Caco-2 (cell line): Measurements from ENCODE around the gene HOXB3. TPM values are rescaled to one million over a fixed set of nuclear protein-coding genes. Genes with fewer than 3 reads are reported as not detected.

ENCODE experiments used
- BruUV-seq: library from RNA; stranded (reverse); fragments of 400-500 nt; replicated peaks from 2 replicates; lab custom pipeline; 2021; lab: Mats Ljungman, UMichigan
- CTCF ChIA-PET: fragments of 300-600 bp; sonication (Branson Sonifier 250); formaldehyde crosslinking; loops from one replicate; lab custom pipeline; 2022; ENCODE audit warnings: antibody characterized with exemption; lab: Charles Lee
- POLR2A ChIA-PET: fragments of 300-600 bp; sonication (Branson Sonifier 250); formaldehyde crosslinking; loops from one replicate; lab custom pipeline; 2022; ENCODE audit warnings: antibody characterized with exemption; lab: Charles Lee
- DNase-seq, 2 experiments: peaks; one replicate each; pipeline versions ENCODE4 v3.0.0 to v3.0.0-alpha.2; 2020 to 2022
- H3K27me3 ChIP-seq: replicated peaks from 2 replicates; pipeline ENCODE4 v1.6.0; 2011; ENCODE audit warnings: low read length; ENCODE audit not compliant: control insufficient read depth, insufficient read depth
- H3K36me3 ChIP-seq: 2 replicates; pipeline ENCODE4 v1.5.1; 2011; ENCODE audit warnings: low read length; ENCODE audit not compliant: control insufficient read depth, insufficient read depth
- H3K4me1 ChIP-seq: fragments of 250-450 bp; sonication (Bioruptor Pico); 2 replicates; pipeline ENCODE4 v1.5.1; 2020; ENCODE audit warnings: mild to moderate bottlenecking
- H3K4me3 ChIP-seq: 2 replicates; pipeline ENCODE4 v1.5.1; 2011; ENCODE audit warnings: low read depth, mild to moderate bottlenecking, control low read depth, low read length
- H3K9me3 ChIP-seq: fragments of 250-450 bp; sonication (Bioruptor Pico); 2 replicates; pipeline ENCODE4 v1.5.1; 2020; ENCODE audit warnings: mild to moderate bottlenecking, moderate library complexity
- H3K27ac Mint-ChIP-seq: one replicate; pipeline ENCODE4 v1.8.0; 2022; ENCODE audit warnings: mixed read lengths; ENCODE audit not compliant: unreplicated experiment
- H3K27me3 Mint-ChIP-seq: one replicate; pipeline ENCODE4 v1.8.0; 2022; ENCODE audit warnings: mixed read lengths; ENCODE audit not compliant: insufficient read depth, unreplicated experiment
- H3K36me3 Mint-ChIP-seq: one replicate; pipeline ENCODE4 v1.8.0; 2022; ENCODE audit warnings: mild to moderate bottlenecking, mixed read lengths; ENCODE audit not compliant: insufficient read depth, unreplicated experiment
- H3K4me1 Mint-ChIP-seq: one replicate; pipeline ENCODE4 v1.8.0; 2022; ENCODE audit warnings: low read depth, mixed read lengths; ENCODE audit not compliant: unreplicated experiment
- H3K4me3 Mint-ChIP-seq: one replicate; pipeline ENCODE4 v1.8.0; 2022; ENCODE audit warnings: mild to moderate bottlenecking, moderate library complexity, mixed read lengths; ENCODE audit not compliant: unreplicated experiment
- H3K9me3 Mint-ChIP-seq: one replicate; pipeline ENCODE4 v1.8.0; 2022; ENCODE audit warnings: mixed read lengths; ENCODE audit not compliant: unreplicated experiment
- intact Hi-C: fragments of 100-400 bp; cut with micrococcal nuclease; formaldehyde crosslinking; loops from one replicate; pipeline ENCODE4 v1.10.0; 2022; ENCODE audit not compliant: unreplicated experiment
- total RNA-seq: library from RNA; stranded (reverse); gene quantifications from 2 replicates; pipeline ENCODE4 v1.2.3, GENCODE V29; 2022
- TF ChIP-seq, protein P1 (sequence below), 2 experiments: fragments of 200-600 bp in 1 of 2; IDR thresholded peaks; 1 replicate in 1 of 2; 2 replicates in 1 of 2; pipeline versions ENCODE4 v1.5.1 to v1.8.0; 2011 to 2022; ENCODE audit warnings: antibody characterized with exemption in 1 of 2, control low read depth in 1 of 2, inconsistent platforms in 1 of 2, low read depth in 1 of 2, low read length in 1 of 2, mild to moderate bottlenecking in 1 of 2, moderate library complexity in 1 of 2; ENCODE audit not compliant: insufficient read depth in 1 of 2, severe bottlenecking in 1 of 2, unreplicated experiment in 1 of 2

HOXB3 gene
- total RNA-seq, 1 experiment from 2014 or later = 7.2 TPM

DNA sequence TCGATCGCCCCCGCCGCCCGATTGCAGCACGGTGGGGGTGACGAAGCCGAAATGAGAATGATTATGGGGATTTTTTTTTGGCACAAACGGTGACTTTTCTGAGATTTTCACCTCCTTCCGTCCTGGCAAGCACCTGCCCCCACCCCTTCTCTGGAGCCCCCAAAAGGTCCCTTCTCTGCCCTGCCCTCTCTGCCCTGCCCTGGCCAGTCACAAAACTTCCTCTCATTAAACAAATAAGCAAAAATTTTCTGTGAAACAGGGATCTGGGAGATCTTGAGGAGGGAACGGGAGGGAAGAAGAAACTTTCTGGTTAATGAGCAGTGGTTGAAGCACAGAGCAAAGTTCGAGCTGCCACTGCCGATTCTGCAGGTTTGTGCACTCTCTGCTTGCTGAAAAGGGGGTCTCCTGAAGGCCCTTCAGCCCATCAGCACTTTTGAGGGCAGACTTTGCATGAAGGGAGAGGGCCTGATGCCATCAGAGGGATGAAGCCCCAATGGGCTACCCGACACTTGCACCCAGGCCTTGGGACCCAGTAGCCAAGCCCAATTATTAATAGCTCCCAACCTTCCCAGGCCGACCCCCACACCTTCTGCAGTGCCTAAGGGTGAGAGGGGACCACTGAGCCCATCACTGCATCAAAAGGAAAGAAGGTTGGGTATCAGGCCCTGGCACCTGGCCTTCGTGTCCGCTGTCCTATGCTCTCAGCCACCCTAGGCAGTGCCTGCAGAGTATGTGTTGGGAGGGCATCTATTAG, 26.1 kb upstream of the HOXB3 start:
- Histone ChIP-seq H3K4me1 (peaks cover 4% of the 10 kb centered on the region), H3K36me3 (no peaks in the 10 kb centered on the region), H3K4me3 (no peak overlapping the region), H3K27me3 (peaks cover 18% of the 10 kb centered on the region), H3K9me3 (no peaks in the 10 kb centered on the region)
- Mint-ChIP-seq H3K4me1 (peaks cover 49% of the 10 kb centered on the region), H3K27ac (no peak overlapping the region), H3K27me3 (peaks cover 62% of the 10 kb centered on the region), H3K4me3 (no peak overlapping the region), H3K9me3 (no peaks in the 10 kb centered on the region), H3K36me3 (peaks cover 8% of the 10 kb centered on the region)
- ChIA-PET CTCF (interaction anchor here (0.6 to 1.5 kb wide), 6 partner anchors 9 to 436 kb away, joined by 3 to 16 read pairs (median 3); partner anchors contain the start of gene HOXB6), POLR2A (interaction anchor here (0.6 kb wide), 1 partner anchor 10 kb away, joined by 3 read pairs; the partner anchor contains the start of gene HOXB9)
- TF ChIP-seq, protein P1, sequence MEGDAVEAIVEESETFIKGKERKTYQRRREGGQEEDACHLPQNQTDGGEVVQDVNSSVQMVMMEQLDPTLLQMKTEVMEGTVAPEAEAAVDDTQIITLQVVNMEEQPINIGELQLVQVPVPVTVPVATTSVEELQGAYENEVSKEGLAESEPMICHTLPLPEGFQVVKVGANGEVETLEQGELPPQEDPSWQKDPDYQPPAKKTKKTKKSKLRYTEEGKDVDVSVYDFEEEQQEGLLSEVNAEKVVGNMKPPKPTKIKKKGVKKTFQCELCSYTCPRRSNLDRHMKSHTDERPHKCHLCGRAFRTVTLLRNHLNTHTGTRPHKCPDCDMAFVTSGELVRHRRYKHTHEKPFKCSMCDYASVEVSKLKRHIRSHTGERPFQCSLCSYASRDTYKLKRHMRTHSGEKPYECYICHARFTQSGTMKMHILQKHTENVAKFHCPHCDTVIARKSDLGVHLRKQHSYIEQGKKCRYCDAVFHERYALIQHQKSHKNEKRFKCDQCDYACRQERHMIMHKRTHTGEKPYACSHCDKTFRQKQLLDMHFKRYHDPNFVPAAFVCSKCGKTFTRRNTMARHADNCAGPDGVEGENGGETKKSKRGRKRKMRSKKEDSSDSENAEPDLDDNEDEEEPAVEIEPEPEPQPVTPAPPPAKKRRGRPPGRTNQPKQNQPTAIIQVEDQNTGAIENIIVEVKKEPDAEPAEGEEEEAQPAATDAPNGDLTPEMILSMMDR (IDR thresholded peaks at IDR 0.05; ENCODE audit: insufficient read depth in 1 of 2, low read depth in 1 of 2, low read length in 1 of 2, severe bottlenecking in 1 of 2, unreplicated experiment in 1 of 2) = no peak
- no TSS peak for BruUV-seq
- intact Hi-C loops = no loop called here
- DNase-seq = no peak

DNA sequence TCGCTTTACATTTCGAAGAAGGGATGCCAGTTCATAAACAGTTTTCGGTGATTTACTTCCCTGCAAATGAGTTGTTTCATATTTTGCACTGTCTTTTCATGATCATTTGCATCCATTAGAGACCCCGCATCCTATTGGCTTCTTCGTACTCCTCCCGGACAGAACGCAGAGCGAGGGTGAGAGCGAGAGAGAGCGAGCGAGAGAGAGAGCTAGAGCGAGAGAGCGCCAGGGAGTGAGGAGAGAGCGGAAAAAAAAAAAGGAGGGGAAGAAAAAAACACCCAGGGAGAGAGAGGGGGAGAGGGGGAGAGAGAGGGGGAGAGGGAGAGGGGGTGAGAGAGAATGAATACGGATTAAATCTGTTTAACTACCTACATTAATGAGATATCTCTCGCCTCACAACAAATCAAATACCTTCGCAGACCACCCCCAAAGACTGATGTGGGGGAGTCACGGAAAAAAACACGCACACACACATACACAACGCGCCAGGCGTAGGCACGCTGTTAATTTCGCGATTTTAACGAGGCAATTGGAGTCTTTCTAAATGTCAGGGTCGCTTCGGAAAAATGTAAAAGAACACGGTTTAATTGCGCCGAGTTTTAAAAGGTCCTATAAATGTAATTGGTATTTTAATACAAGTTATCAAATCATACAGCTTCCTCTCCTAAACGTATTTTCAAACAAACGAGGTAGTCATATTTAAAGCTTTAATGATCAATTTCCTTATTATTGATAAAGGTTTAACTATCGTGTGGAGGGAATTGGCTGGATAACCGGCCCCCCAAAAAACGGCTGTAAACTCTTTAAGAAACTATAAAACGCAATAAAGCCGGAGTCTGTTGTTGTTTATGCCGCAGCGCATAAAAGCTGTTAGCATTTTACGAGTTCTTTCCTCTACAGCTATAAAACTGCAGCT, 25.3 kb upstream of the HOXB3 start, which contains the start of gene HOXB8:
Gene HOXB8, minus strand, starts transcription at position 246 of the 916 bp plus-strand sequence. CDS start 588 bp downstream, outside the sequence.
- peak within 1 kb of the TSS; percentile 86 for H3K4me3 Mint-ChIP-seq
- BruUV-seq = no TSS peak
- POLR2A ChIA-PET = interaction anchor here (0.6 kb wide), 1 partner anchor 276 kb away, joined by 6 read pairs; no protein-coding TSS in a partner anchor

More for the DNA sequence above, 25.3 kb upstream of the HOXB3 start, which contains the start of gene HOXB8:
- no peak within 1 kb of the TSS for H3K27ac Mint-ChIP-seq
- TF ChIP-seq, protein P1 (IDR thresholded peaks at IDR 0.05; ENCODE audit: insufficient read depth in 1 of 2, low read depth in 1 of 2, low read length in 1 of 2, severe bottlenecking in 1 of 2, unreplicated experiment in 1 of 2) = no peak
- intact Hi-C loops = no loop called here
- peak within 1 kb of the TSS; percentile 6; the same call in 1 of the 2 replicates for H3K4me3 ChIP-seq
- no peaks in the 10 kb centered on the region for H3K36me3 ChIP-seq
- H3K36me3 Mint-ChIP-seq = peaks cover 16% of the 10 kb centered on the region
- peaks cover 4% of the 10 kb centered on the region for H3K4me1 ChIP-seq
- DNase-seq = no peak
- no peaks in the 10 kb centered on the region for H3K9me3 Mint-ChIP-seq
- peaks cover 15% of the 10 kb centered on the region for H3K27me3 ChIP-seq
- peaks cover 57% of the 10 kb centered on the region for H3K27me3 Mint-ChIP-seq
- H3K4me1 Mint-ChIP-seq = peaks cover 50% of the 10 kb centered on the region
- no peaks in the 10 kb centered on the region for H3K9me3 ChIP-seq
- CTCF ChIA-PET = interaction anchor here (0.6 to 1.5 kb wide), 6 partner anchors 10 to 550 kb away, joined by 3 to 16 read pairs (median 3); no protein-coding TSS in a partner anchor
